K562 (cell line): ENCODE data around the gene ADAT3. TPM values are rescaled to one million over a fixed set of nuclear protein-coding genes. Genes with fewer than 3 reads are reported as not detected.
A peak's percentile ranks its signal among the peaks of the same experiment; 100 is the strongest.

Experiments
- CBFA2T3 ChIP-seq: fragments of 450-650 bp; IDR thresholded peaks from 2 replicates; pipeline ENCODE4 v1.6.1; 2017
- CREB1 ChIP-seq, 2 experiments: sonication (generic) in 1 of 2; formaldehyde crosslinking in 1 of 2; IDR thresholded peaks; 2 replicates each; pipeline versions ENCODE4 v1.6.1 to v1.8.0; 2012 to 2022; ENCODE audit warnings: inconsistent platforms in 1 of 2, mild to moderate bottlenecking in 1 of 2, missing genetic modification reagents in 1 of 2, moderate library complexity in 1 of 2
- EP400 ChIP-seq: fragments of 450-650 bp; IDR thresholded peaks from 2 replicates; pipeline ENCODE4 v1.6.1; 2017; ENCODE audit warnings: antibody characterized with exemption, mild to moderate bottlenecking, moderate library complexity
- KAT7 ChIP-seq: sonication (generic); formaldehyde crosslinking; IDR thresholded peaks from 2 replicates; pipeline ENCODE4 v1.8.0; 2022; ENCODE audit warnings: missing genetic modification reagents, mild to moderate bottlenecking, borderline replicate concordance
- NFRKB ChIP-seq: fragments of 450-650 bp; IDR thresholded peaks from 2 replicates; pipeline ENCODE4 v1.6.1; 2016; ENCODE audit warnings: low read depth
- REST ChIP-seq, 2 experiments: fragments of 450-650 bp; formaldehyde crosslinking in 1 of 2; IDR thresholded peaks; 2 replicates each; pipeline versions ENCODE4 v1.4.0 to v1.6.1; 2014 to 2020; ENCODE audit warnings: mild to moderate bottlenecking in 2 of 2, borderline replicate concordance in 1 of 2, low read depth in 1 of 2
- TCF3 ChIP-seq: sonication (generic); formaldehyde crosslinking; IDR thresholded peaks from 2 replicates; pipeline ENCODE4 v1.4.0; 2020; ENCODE audit warnings: mild to moderate bottlenecking, missing genetic modification reagents
- polyA plus RNA-seq, 8 experiments: library from polyadenylated mRNA; depleted of rRNA in 4 of 8; stranded (reverse) in 5 of 8; unstranded in 3 of 8; fragments of >200 nt; fragmentation: Nextera tagmentation in 2 of 8; fragmentation: Illumina TruSeq in 1 of 8; extraction: Ambion mirVana in 2 of 8; extraction: Trizol in 1 of 8; gene quantifications; 2 replicates each; pipeline versions ENCODE4 v1.2.1 to v1.2.3, GENCODE V29; 2011 to 2014; ENCODE audit warnings: inconsistent platforms in 1 of 8, missing spikeins in 1 of 8
- total RNA-seq, 7 experiments: library from RNA; depleted of rRNA in 6 of 7; stranded (reverse); fragments of >200 nt in 6 of 7; fragmentation: Illumina TruSeq in 2 of 7; extraction: Trizol in 2 of 7; gene quantifications; 2 replicates each; pipeline versions ENCODE4 v1.2.1 to v1.2.3, GENCODE V29; 2011 to 2021; ENCODE audit warnings: low replicate concordance in 1 of 7
- TF ChIP-seq, protein P1 (sequence below), 3 experiments: fragments of 200-800 bp in 1 of 3; fragments of 250-450 bp in 1 of 3; fragments of 450-650 bp in 1 of 3; sonication (Bioruptor Pico) in 1 of 3; sonication (Bioruptor generic) in 1 of 3; formaldehyde crosslinking in 1 of 3; IDR thresholded peaks; 2 replicates each; pipeline versions ENCODE4 v1.6.1 to v1.8.0; 2016 to 2022; ENCODE audit warnings: mild to moderate bottlenecking in 2 of 3, missing genetic modification characterization in 2 of 3, missing compliant biosample characterization in 1 of 3, moderate library complexity in 1 of 3
- TF ChIP-seq, protein P2 (sequence below): IDR thresholded peaks from 3 replicates; pipeline ENCODE4 v1.6.1; 2011; ENCODE audit warnings: borderline replicate concordance, mild to moderate bottlenecking, moderate library complexity; ENCODE audit not compliant: insufficient read length; ENCODE audit errors: extremely low read depth

The ADAT3 gene
- total and polyA plus RNA-seq, 9 of the 15 experiments (the other 6 are each of a cell fraction or from before 2014, with no cell fraction given): 0.67 to 15.6 (median 7.8) TPM; not detected in 4

GRCh38 chr19:1856698-1857603 is 48.2 kb upstream of the ADAT3 start (continued):
- TF ChIP-seq, protein P1, sequence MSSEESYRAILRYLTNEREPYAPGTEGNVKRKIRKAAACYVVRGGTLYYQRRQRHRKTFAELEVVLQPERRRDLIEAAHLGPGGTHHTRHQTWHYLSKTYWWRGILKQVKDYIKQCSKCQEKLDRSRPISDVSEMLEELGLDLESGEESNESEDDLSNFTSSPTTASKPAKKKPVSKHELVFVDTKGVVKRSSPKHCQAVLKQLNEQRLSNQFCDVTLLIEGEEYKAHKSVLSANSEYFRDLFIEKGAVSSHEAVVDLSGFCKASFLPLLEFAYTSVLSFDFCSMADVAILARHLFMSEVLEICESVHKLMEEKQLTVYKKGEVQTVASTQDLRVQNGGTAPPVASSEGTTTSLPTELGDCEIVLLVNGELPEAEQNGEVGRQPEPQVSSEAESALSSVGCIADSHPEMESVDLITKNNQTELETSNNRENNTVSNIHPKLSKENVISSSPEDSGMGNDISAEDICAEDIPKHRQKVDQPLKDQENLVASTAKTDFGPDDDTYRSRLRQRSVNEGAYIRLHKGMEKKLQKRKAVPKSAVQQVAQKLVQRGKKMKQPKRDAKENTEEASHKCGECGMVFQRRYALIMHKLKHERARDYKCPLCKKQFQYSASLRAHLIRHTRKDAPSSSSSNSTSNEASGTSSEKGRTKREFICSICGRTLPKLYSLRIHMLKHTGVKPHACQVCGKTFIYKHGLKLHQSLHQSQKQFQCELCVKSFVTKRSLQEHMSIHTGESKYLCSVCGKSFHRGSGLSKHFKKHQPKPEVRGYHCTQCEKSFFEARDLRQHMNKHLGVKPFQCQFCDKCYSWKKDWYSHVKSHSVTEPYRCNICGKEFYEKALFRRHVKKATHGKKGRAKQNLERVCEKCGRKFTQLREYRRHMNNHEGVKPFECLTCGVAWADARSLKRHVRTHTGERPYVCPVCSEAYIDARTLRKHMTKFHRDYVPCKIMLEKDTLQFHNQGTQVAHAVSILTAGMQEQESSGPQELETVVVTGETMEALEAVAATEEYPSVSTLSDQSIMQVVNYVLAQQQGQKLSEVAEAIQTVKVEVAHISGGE (CRISPR knock-in tag; IDR thresholded peaks at IDR 0.05): peak in 2 of 3 experiments; percentile 35 to 78; a peak in 2 of 6 replicates
- TF ChIP-seq CBFA2T3 (peak; percentile 15; the same call in 1 of the 2 replicates), REST (IDR thresholded peaks at IDR 0.05; ENCODE audit: borderline replicate concordance) (no peak), REST (CRISPR knock-in tag; IDR thresholded peaks at IDR 0.05; ENCODE audit: low read depth) (0 out of 2 replicates have a peak, but pooled peaks have one; percentile 45), CREB1 (IDR thresholded peaks at IDR 0.05) (0 out of 2 replicates have a peak, but pooled peaks have one; percentile 14), CREB1 (CRISPR knock-in tag; IDR thresholded peaks at IDR 0.05) (no peak; the same call in none of the 2 replicates), EP400 (peak; percentile 55), TCF3 (CRISPR knock-in tag) (0 out of 2 replicates have a peak, but pooled peaks have one; percentile 21), KAT7 (CRISPR knock-in tag) (peak; percentile 6; the same call in 1 of the 2 replicates), NFRKB (0 out of 2 replicates have a peak, but pooled peaks have one; percentile 92)
- TF ChIP-seq, protein P2, sequence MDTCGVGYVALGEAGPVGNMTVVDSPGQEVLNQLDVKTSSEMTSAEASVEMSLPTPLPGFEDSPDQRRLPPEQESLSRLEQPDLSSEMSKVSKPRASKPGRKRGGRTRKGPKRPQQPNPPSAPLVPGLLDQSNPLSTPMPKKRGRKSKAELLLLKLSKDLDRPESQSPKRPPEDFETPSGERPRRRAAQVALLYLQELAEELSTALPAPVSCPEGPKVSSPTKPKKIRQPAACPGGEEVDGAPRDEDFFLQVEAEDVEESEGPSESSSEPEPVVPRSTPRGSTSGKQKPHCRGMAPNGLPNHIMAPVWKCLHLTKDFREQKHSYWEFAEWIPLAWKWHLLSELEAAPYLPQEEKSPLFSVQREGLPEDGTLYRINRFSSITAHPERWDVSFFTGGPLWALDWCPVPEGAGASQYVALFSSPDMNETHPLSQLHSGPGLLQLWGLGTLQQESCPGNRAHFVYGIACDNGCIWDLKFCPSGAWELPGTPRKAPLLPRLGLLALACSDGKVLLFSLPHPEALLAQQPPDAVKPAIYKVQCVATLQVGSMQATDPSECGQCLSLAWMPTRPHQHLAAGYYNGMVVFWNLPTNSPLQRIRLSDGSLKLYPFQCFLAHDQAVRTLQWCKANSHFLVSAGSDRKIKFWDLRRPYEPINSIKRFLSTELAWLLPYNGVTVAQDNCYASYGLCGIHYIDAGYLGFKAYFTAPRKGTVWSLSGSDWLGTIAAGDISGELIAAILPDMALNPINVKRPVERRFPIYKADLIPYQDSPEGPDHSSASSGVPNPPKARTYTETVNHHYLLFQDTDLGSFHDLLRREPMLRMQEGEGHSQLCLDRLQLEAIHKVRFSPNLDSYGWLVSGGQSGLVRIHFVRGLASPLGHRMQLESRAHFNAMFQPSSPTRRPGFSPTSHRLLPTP: no peak
